ENCODE measurements around the gene AKAP9.
"Not testable (repeated sequence)": the region's sequence is repeated elsewhere in the genome, so short reads cannot be mapped to it uniquely, and the experiment has no call there.

The AKAP9 gene

GRCh38 chr7:91940572-91941341 lies at the start of gene AKAP9:
AKAP9 (plus strand) TSS chr7:91940862; CDS start chr7:91941100, 238 bp downstream.
- DNase-seq (ENCODE audit: low read depth in 1 of 2, low spot score in 1 of 2) = peak; percentile 51 to 90
- in situ Hi-C loops (cut with HindIII; ENCODE audit: low pct_unique_long_range_greater_than_20kb, low sequenced_read_pairs) = no loop called here
- no peak for TF ChIP-seq JUND (IDR thresholded peaks at IDR 0.05; ENCODE audit: low read depth)

GRCh38 chr7:91892099-91892705 lies 48.5 kb upstream of the AKAP9 start:
- in situ Hi-C loops (cut with HindIII; ENCODE audit: low pct_unique_long_range_greater_than_20kb, low sequenced_read_pairs) = no loop called here
- no peak for TF ChIP-seq JUND (IDR thresholded peaks at IDR 0.05; ENCODE audit: low read depth)
- DNase-seq (ENCODE audit: low read depth in 1 of 2, low spot score in 1 of 2) = no peak

- DNase-seq (ENCODE audit: low read depth in 1 of 2, low spot score in 1 of 2) = no peak
- in situ Hi-C loops (cut with HindIII; ENCODE audit: low pct_unique_long_range_greater_than_20kb, low sequenced_read_pairs) = no loop called here
- TF ChIP-seq JUND (IDR thresholded peaks at IDR 0.05; ENCODE audit: low read depth) = no peak
Measured at GRCh38 chr7:91892821-91893340, 47.8 kb upstream of the AKAP9 start.

- DNase-seq (ENCODE audit: low read depth in 1 of 2, low spot score in 1 of 2); in situ Hi-C loops (cut with HindIII; ENCODE audit: low pct_unique_long_range_greater_than_20kb, low sequenced_read_pairs): not testable (repeated sequence)
Measured at GRCh38 chr7:91893699-91894098, 47.0 kb upstream of the AKAP9 start.

GRCh38 chr7:91894781-91895480 lies 45.7 kb upstream of the AKAP9 start:
- in situ Hi-C loops (cut with HindIII; ENCODE audit: low pct_unique_long_range_greater_than_20kb, low sequenced_read_pairs) = no loop called here
- TF ChIP-seq JUND (IDR thresholded peaks at IDR 0.05; ENCODE audit: low read depth) = no peak

GRCh38 chr7:91898240-91898992 lies 42.2 kb upstream of the AKAP9 start:
- no peak for TF ChIP-seq JUND (IDR thresholded peaks at IDR 0.05; ENCODE audit: low read depth)
- in situ Hi-C loops (cut with HindIII; ENCODE audit: low pct_unique_long_range_greater_than_20kb, low sequenced_read_pairs) = no loop called here
- peak in 1 of 2 experiments; percentile 76 for DNase-seq (ENCODE audit: low read depth in 1 of 2, low spot score in 1 of 2)

More at GRCh38 chr7:91894781-91895480, 45.7 kb upstream of the AKAP9 start:
- DNase-seq (ENCODE audit: low read depth in 1 of 2, low spot score in 1 of 2) = no peak

- TF ChIP-seq JUND (IDR thresholded peaks at IDR 0.05; ENCODE audit: low read depth) = no peak
- no peak for DNase-seq (ENCODE audit: low read depth in 1 of 2, low spot score in 1 of 2)
- in situ Hi-C loops (cut with HindIII; ENCODE audit: low pct_unique_long_range_greater_than_20kb, low sequenced_read_pairs) = no loop called here
Measured at GRCh38 chr7:91899563-91899962, 41.1 kb upstream of the AKAP9 start.

- in situ Hi-C loops (cut with HindIII; ENCODE audit: low pct_unique_long_range_greater_than_20kb, low sequenced_read_pairs) = no loop called here
- no peak for TF ChIP-seq JUND (IDR thresholded peaks at IDR 0.05; ENCODE audit: low read depth)
- DNase-seq (ENCODE audit: low read depth in 1 of 2, low spot score in 1 of 2) = no peak
Measured at GRCh38 chr7:91910171-91910570, 30.5 kb upstream of the AKAP9 start.

- no peak for TF ChIP-seq JUND (IDR thresholded peaks at IDR 0.05; ENCODE audit: low read depth)
- in situ Hi-C loops (cut with HindIII; ENCODE audit: low pct_unique_long_range_greater_than_20kb, low sequenced_read_pairs) = no loop called here
- DNase-seq (ENCODE audit: low read depth in 1 of 2, low spot score in 1 of 2) = no peak
Measured at GRCh38 chr7:91911121-91911520, 29.5 kb upstream of the AKAP9 start.

GRCh38 chr7:91912494-91912893 lies 28.2 kb upstream of the AKAP9 start:
- DNase-seq (ENCODE audit: low read depth in 1 of 2, low spot score in 1 of 2) = no peak
- in situ Hi-C loops (cut with HindIII; ENCODE audit: low pct_unique_long_range_greater_than_20kb, low sequenced_read_pairs) = no loop called here
- TF ChIP-seq JUND (IDR thresholded peaks at IDR 0.05; ENCODE audit: low read depth) = no peak

GRCh38 chr7:91913612-91914011 lies 27.1 kb upstream of the AKAP9 start:
- in situ Hi-C loops (cut with HindIII; ENCODE audit: low pct_unique_long_range_greater_than_20kb, low sequenced_read_pairs) = no loop called here
- TF ChIP-seq JUND (IDR thresholded peaks at IDR 0.05; ENCODE audit: low read depth) = no peak
- DNase-seq (ENCODE audit: low read depth in 1 of 2, low spot score in 1 of 2) = no peak

- in situ Hi-C loops (cut with HindIII; ENCODE audit: low pct_unique_long_range_greater_than_20kb, low sequenced_read_pairs) = no loop called here
- TF ChIP-seq JUND (IDR thresholded peaks at IDR 0.05; ENCODE audit: low read depth) = no peak
- DNase-seq (ENCODE audit: low read depth in 1 of 2, low spot score in 1 of 2) = no peak
Measured at GRCh38 chr7:91915401-91916050, 25.1 kb upstream of the AKAP9 start.

Measured in T47D (cell line).